ENCODE results near the gene BORCS6. TPM values are rescaled to one million over a fixed set of nuclear protein-coding genes. Genes with fewer than 3 reads are reported as not detected.

BORCS6 gene
- total RNA-seq, 1 experiment from 2014 or later, result 6.4 TPM

DNA sequence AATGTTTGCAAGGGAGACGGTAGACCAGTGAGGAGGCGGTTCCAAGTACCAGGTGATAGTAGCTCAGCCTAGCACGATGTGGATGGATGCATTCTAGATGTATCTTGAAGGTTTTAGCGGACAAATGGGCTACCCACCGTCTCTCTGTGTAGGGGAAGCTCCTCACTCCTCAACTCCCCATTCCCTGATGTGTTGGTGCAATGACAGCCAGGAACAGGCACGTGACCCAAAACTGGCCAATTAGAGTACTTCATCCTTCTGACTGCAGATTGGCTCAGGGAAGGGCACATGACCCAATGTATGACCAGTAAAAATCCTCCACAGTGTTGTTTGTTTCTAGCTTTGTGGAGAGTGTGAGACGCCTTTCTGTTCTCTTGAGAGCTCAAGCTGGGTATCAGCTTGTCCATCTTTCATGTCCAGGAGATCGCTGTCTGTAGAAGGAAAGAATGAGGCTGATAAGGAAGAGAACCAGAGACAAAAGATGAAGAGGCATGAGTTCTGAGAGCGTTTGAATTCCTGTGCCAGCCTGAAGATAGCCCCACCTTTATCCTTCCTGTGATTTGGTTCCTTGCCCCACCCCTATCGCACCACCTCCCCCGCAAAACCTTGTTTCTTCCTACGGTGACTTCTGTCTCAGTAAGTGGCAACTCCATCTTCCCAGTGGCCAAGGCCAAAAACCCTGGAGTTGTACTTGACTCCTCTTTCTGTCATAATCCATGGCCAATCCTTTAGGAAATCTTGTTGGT, 2.3 kb upstream of the BORCS6 start (continued):
- TF ChIP-seq SP1 (IDR thresholded peaks at IDR 0.05; ENCODE audit: low read depth) (peak; percentile 29; the same call in 1 of the 2 replicates), CBX3 (IDR thresholded peaks at IDR 0.05; ENCODE audit: low read depth) (no peak), ELF1 (IDR thresholded peaks at IDR 0.05; ENCODE audit: borderline replicate concordance, low read depth) (no peak), RAD21 (IDR thresholded peaks at IDR 0.05; ENCODE audit: low read depth) (no peak), CEBPB (IDR thresholded peaks at IDR 0.05; ENCODE audit: low read depth) (no peak), YY1 (IDR thresholded peaks at IDR 0.05; ENCODE audit: extremely low read depth, insufficient replicate concordance, low read depth, low read length) (no peak), POLR2AphosphoS5 (IDR thresholded peaks at IDR 0.05; ENCODE audit: low read depth, low read length) (peak; percentile 93), ZFX (IDR thresholded peaks at IDR 0.05) (no peak), SRF (IDR thresholded peaks at IDR 0.05; ENCODE audit: low read depth) (no peak), POLR2A (IDR thresholded peaks at IDR 0.05; ENCODE audit: borderline replicate concordance, extremely low read depth, insufficient read depth, insufficient read length) (peak; percentile 90), EZH2 (IDR thresholded peaks at IDR 0.05) (no peak), ZNF274 (IDR thresholded peaks at IDR 0.05; ENCODE audit: low read depth, low read length) (no peak), EZH2phosphoT487 (IDR thresholded peaks at IDR 0.05; ENCODE audit: borderline replicate concordance) (no peak), CTCF (IDR thresholded peaks at IDR 0.05 in 2 of 3, conservative IDR thresholded peaks at IDR 0.05 in 1 of 3; ENCODE audit: borderline replicate concordance in 1 of 3, insufficient read depth in 1 of 3, low read depth in 2 of 3, low read length in 2 of 3) (no peak), JUND (IDR thresholded peaks at IDR 0.05) (no peak)
